OCI-LY3 (cell line): ENCODE results near the gene ATF3.

Experiments
- H2AFZ ChIP-seq: fragments of 200-600, 300-600 bp; shearing (Covaris generic); 2 replicates; pipeline ENCODE4 v1.6.0; 2014; ENCODE audit warnings: antibody characterized with exemption, low read depth, low read length
- H3K27ac ChIP-seq: fragments of 200-600, 300-600 bp; sonication (generic); 2 replicates; pipeline ENCODE4 v1.5.1; 2014; ENCODE audit warnings: mild to moderate bottlenecking, low read length, moderate library complexity, mixed read lengths
- H3K27me3 ChIP-seq: fragments of 200-600, 300-600 bp; sonication (generic); 2 replicates; pipeline ENCODE4 v1.6.1; 2014; ENCODE audit warnings: low read depth, low read length, mixed read lengths
- H3K36me3 ChIP-seq: fragments of 200-600, 300-600 bp; sonication (generic); replicated peaks from 2 replicates; pipeline ENCODE3; 2014; ENCODE audit warnings: low read depth, low read length, mixed read lengths
- H3K4me1 ChIP-seq: fragments of 300-600, 200-600 bp; sonication (generic); 2 replicates; pipeline ENCODE4 v1.6.1; 2014; ENCODE audit warnings: low read length, mixed read lengths
- H3K4me2 ChIP-seq: fragments of 200-600, 300-600 bp; sonication (generic); 2 replicates; pipeline ENCODE4 v1.6.1; 2014; ENCODE audit warnings: low read length, mixed read lengths
- H3K4me3 ChIP-seq: fragments of 300-600, 200-600 bp; sonication (generic); 2 replicates; pipeline ENCODE4 v1.5.1; 2014; ENCODE audit warnings: antibody characterized with exemption, mild to moderate bottlenecking, low read length, moderate library complexity
- H3K79me2 ChIP-seq: fragments of 300-600, 200-600 bp; shearing (Covaris generic); 2 replicates; pipeline ENCODE4 v1.6.1; 2014; ENCODE audit warnings: mild to moderate bottlenecking, low read length, mixed read lengths
- H3K9ac ChIP-seq: fragments of 300-600, 200-600 bp; shearing (Covaris generic); 2 replicates; pipeline ENCODE4 v1.6.0; 2014; ENCODE audit warnings: mild to moderate bottlenecking, low read length, moderate library complexity
- H3K9me3 ChIP-seq: fragments of 200-600, 300-600 bp; shearing (Covaris generic); 2 replicates; pipeline ENCODE4 v1.6.1; 2014; ENCODE audit warnings: low read length, mixed read lengths; ENCODE audit not compliant: insufficient read depth
- H4K20me1 ChIP-seq: fragments of 200-600, 300-600 bp; sonication (generic); 2 replicates; pipeline ENCODE4 v1.6.1; 2016; ENCODE audit warnings: low read length, mixed read lengths; ENCODE audit not compliant: insufficient read depth
- EZH2phosphoT487 ChIP-seq: fragments of 200-600 bp; shearing (Covaris generic); IDR thresholded peaks from 2 replicates; pipeline ENCODE4 v1.6.1; 2018; ENCODE audit warnings: antibody characterized with exemption, mixed run types, low read depth
- TF ChIP-seq, protein P1 (sequence below): fragments of 200-600, 300-600 bp; sonication (generic); IDR thresholded peaks from 2 replicates; pipeline ENCODE4 v1.5.1; 2014; ENCODE audit warnings: antibody characterized with exemption, low read length, low read depth

Gene ATF3

DNA sequence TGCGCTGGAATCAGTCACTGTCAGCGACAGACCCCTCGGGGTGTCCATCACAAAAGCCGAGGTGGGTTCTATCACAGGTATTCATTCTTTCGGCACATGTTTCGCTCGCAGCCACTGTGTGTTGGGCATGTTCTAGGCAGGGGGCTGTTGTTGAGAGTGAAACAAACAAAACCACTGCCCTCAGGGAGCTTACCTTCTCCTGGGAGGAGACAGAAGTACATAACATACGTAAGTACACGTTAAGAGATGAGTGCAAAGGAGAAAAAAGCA is 6.6 kb downstream of the ATF3 start:
- Histone ChIP-seq H3K4me2 (peak overlapping the region; percentile 96), H3K79me2 (peaks cover 97% of the 10 kb centered on the region), H3K9ac (peak overlapping the region; percentile 64; the same call in 1 of the 2 replicates), H4K20me1 (peaks cover 87% of the 10 kb centered on the region), H2AFZ (no peak overlapping the region), H3K27ac (peak overlapping the region; percentile 92), H3K4me1 (peaks cover 52% of the 10 kb centered on the region), H3K9me3 (no peaks in the 10 kb centered on the region), H3K27me3 (no peaks in the 10 kb centered on the region), H3K36me3 (peaks cover 83% of the 10 kb centered on the region), H3K4me3 (peak overlapping the region; percentile 95; the same call in 1 of the 2 replicates)
- TF ChIP-seq, protein P1, sequence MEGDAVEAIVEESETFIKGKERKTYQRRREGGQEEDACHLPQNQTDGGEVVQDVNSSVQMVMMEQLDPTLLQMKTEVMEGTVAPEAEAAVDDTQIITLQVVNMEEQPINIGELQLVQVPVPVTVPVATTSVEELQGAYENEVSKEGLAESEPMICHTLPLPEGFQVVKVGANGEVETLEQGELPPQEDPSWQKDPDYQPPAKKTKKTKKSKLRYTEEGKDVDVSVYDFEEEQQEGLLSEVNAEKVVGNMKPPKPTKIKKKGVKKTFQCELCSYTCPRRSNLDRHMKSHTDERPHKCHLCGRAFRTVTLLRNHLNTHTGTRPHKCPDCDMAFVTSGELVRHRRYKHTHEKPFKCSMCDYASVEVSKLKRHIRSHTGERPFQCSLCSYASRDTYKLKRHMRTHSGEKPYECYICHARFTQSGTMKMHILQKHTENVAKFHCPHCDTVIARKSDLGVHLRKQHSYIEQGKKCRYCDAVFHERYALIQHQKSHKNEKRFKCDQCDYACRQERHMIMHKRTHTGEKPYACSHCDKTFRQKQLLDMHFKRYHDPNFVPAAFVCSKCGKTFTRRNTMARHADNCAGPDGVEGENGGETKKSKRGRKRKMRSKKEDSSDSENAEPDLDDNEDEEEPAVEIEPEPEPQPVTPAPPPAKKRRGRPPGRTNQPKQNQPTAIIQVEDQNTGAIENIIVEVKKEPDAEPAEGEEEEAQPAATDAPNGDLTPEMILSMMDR: no peak
- TF ChIP-seq EZH2phosphoT487: no peak

DNA sequence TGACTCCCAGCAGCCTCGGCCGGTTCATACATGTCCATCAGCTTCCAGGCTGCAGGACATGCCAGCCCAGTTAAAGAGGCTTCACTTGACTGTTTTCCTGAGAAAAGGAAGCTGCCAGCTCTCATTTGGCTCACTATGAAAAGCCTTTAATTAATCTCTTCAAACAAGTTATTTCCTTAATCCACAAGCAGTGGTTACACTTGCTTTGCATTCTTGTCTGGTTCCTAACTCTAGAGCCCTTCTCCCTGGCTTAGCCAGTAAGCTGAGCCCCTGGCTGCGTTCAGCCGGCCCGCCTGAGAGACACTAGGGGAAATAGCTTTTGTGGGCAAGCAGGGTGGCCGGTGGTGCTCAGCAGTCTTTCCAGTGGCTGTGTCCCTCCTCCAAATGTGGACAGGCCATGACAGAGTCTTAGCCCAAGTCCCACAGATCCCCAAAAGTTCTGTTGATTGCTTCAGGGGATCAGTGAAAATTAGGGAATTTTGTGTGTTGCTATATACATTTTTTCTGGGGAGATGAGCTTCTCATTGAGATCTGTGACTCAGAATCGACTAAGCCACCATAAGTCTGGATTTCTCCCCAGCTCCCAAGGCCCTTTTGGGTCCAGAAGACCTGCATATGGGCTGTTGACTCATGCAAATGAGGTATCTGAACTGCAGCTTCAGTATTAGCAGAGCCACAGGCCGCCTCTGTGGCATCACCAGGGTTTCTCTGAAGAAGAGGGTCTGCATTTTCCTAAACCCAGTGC is 10.1 kb downstream of the ATF3 start:
- Histone ChIP-seq H3K79me2 (peaks cover 64% of the 10 kb centered on the region), H3K4me3 (no peak overlapping the region), H3K27ac (no peak overlapping the region), H4K20me1 (peaks cover 74% of the 10 kb centered on the region), H3K4me1 (peaks cover 17% of the 10 kb centered on the region), H3K27me3 (no peaks in the 10 kb centered on the region), H2AFZ (no peak overlapping the region), H3K36me3 (peaks cover 78% of the 10 kb centered on the region), H3K4me2 (no peak overlapping the region), H3K9ac (no peak overlapping the region), H3K9me3 (no peaks in the 10 kb centered on the region)
- TF ChIP-seq, protein P1: no peak
- TF ChIP-seq EZH2phosphoT487: no peak

DNA sequence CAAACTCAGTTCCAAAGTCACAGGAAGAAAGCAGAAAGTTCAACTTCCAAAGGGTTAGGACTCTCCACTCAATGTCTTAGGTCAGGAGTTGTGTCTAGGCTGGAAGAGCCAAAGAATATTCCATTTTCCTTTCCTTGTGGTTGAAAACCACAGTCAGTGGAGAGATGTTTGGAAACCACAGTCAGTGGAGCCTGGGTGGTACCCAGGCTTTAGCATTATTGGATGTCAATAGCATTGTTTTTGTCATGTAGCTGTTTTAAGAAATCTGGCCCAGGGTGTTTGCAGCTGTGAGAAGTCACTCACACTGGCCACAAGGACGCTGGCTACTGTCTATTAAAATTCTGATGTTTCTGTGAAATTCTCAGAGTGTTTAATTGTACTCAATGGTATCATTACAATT is 11.7 kb downstream of the ATF3 start:
- no peaks in the 10 kb centered on the region for H3K9me3 ChIP-seq
- H3K4me2 ChIP-seq: no peak overlapping the region
- peaks cover under 1% of the 10 kb centered on the region for H3K4me1 ChIP-seq
- H3K27ac ChIP-seq: no peak overlapping the region
- H3K36me3 ChIP-seq: peaks cover 69% of the 10 kb centered on the region
- no peak overlapping the region for H2AFZ ChIP-seq
- H3K4me3 ChIP-seq: no peak overlapping the region
- TF ChIP-seq EZH2phosphoT487: no peak
- TF ChIP-seq, protein P1: no peak
- peaks cover 58% of the 10 kb centered on the region for H4K20me1 ChIP-seq
- H3K9ac ChIP-seq: no peak overlapping the region
- H3K27me3 ChIP-seq: no peaks in the 10 kb centered on the region
- H3K79me2 ChIP-seq: peaks cover 48% of the 10 kb centered on the region

DNA sequence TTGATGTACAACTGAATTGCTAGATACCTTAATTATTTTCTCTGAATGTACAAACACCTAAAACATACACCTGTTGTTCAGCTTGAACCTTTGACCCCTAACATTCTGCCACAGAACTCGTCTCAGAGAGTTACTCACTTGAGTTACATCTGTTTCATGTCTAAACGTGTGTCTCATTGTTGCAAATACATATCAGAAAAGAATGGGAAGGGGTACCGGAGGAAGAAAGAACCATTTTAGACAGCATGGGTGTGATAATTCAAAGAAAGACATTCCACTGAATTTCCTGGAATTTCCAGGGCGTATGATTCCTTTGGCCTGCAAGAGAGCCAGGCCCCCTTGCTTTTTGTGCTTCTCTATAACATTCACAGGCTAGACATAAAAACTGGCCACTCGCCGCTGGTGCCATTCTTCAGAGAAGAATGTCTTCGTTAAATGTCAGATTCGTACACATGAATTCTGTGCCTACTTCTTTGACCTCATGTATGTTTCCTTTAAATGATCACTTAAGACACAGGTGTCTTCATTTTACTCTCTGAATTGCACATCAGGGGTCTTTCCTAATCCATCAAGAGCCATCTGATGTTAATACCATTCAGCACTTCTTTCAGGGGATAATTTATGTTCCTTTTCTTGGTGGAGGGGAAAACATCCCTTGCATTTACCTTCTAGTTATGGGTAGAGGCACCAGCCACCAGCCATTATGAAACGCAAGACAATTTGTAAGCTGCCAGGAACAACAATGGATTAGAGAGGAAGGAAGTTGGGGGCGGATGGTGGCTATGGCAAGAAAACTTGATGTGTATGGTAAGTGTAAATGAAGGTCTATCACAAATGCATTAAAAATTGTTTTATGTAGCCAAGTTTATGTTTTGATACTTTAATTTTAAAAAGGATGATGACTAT is 12.7 kb downstream of the ATF3 start:
- H4K20me1 ChIP-seq: peaks cover 53% of the 10 kb centered on the region
- no peaks in the 10 kb centered on the region for H3K27me3 ChIP-seq
- H3K4me2 ChIP-seq: no peak overlapping the region
- H3K36me3 ChIP-seq: peaks cover 61% of the 10 kb centered on the region
- no peak overlapping the region for H3K9ac ChIP-seq
- H2AFZ ChIP-seq: no peak overlapping the region
- H3K4me3 ChIP-seq: no peak overlapping the region
- H3K4me1 ChIP-seq: no peaks in the 10 kb centered on the region
- TF ChIP-seq, protein P1: no peak
- no peak for TF ChIP-seq EZH2phosphoT487
- H3K9me3 ChIP-seq: no peaks in the 10 kb centered on the region
- no peak overlapping the region; the same call in 1 of the 2 replicates for H3K27ac ChIP-seq
- H3K79me2 ChIP-seq: peaks cover 38% of the 10 kb centered on the region
